Neural cell (in vitro differentiated cells): Measurements from ENCODE around the gene HEATR9.

Source experiments
- EP300 ChIP-seq: fragments of 450-650 bp; conservative IDR thresholded peaks from 2 replicates; pipeline ENCODE4 v1.6.1; 2014; ENCODE audit warnings: antibody characterized with exemption, mild to moderate bottlenecking, moderate library complexity; ENCODE audit not compliant: poor library complexity, severe bottlenecking
- EZH2 ChIP-seq: fragments of 200-600, 300-800 bp; shearing (Covaris generic), sonication (generic); IDR thresholded peaks from 2 replicates; pipeline ENCODE4 v1.6.1; 2014; ENCODE audit warnings: antibody characterized with exemption, low read length, borderline replicate concordance, mild to moderate bottlenecking; ENCODE audit not compliant: insufficient read depth, poor library complexity, severe bottlenecking
- POLR2AphosphoS5 ChIP-seq: IDR thresholded peaks from 2 replicates; pipeline ENCODE4 v1.6.1; 2012
- TAF1 ChIP-seq: IDR thresholded peaks from 2 replicates; pipeline ENCODE4 v1.6.1; 2012; ENCODE audit warnings: low read depth
- TF ChIP-seq, protein P1 (sequence below): fragments of 450-650 bp; IDR thresholded peaks from 2 replicates; pipeline ENCODE4 v1.5.1; 2014; ENCODE audit warnings: antibody characterized with exemption, mild to moderate bottlenecking, moderate library complexity; ENCODE audit not compliant: poor library complexity, severe bottlenecking
- TF ChIP-seq, protein P2 (sequence below): IDR thresholded peaks from 2 replicates; pipeline ENCODE4 v1.6.1; 2012; ENCODE audit warnings: borderline replicate concordance

DNA sequence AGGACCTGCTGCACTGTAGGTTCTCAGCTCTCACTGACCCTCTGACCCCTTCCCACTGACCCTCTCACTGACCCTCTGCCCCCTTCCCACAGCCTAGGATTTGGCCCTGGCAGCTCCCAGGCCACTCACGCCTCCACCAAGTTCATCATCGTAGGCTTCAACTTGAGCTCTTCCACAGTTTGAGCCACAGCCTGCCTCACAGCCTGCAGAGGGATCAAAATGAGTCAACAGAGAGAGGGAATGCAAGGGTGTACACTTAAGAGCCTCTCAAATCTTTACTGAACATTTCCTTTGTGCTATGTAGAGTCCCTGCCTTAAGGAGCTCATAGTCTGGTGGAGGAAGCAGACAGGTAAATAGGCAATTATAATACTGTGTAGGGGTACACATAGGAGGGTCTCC, 12.1 kb downstream of the HEATR9 start:
- TF ChIP-seq, protein P1, sequence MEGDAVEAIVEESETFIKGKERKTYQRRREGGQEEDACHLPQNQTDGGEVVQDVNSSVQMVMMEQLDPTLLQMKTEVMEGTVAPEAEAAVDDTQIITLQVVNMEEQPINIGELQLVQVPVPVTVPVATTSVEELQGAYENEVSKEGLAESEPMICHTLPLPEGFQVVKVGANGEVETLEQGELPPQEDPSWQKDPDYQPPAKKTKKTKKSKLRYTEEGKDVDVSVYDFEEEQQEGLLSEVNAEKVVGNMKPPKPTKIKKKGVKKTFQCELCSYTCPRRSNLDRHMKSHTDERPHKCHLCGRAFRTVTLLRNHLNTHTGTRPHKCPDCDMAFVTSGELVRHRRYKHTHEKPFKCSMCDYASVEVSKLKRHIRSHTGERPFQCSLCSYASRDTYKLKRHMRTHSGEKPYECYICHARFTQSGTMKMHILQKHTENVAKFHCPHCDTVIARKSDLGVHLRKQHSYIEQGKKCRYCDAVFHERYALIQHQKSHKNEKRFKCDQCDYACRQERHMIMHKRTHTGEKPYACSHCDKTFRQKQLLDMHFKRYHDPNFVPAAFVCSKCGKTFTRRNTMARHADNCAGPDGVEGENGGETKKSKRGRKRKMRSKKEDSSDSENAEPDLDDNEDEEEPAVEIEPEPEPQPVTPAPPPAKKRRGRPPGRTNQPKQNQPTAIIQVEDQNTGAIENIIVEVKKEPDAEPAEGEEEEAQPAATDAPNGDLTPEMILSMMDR, result no peak
- TF ChIP-seq TAF1, result no peak
- no peak for TF ChIP-seq EP300
- TF ChIP-seq EZH2, result no peak
- TF ChIP-seq, protein P2, sequence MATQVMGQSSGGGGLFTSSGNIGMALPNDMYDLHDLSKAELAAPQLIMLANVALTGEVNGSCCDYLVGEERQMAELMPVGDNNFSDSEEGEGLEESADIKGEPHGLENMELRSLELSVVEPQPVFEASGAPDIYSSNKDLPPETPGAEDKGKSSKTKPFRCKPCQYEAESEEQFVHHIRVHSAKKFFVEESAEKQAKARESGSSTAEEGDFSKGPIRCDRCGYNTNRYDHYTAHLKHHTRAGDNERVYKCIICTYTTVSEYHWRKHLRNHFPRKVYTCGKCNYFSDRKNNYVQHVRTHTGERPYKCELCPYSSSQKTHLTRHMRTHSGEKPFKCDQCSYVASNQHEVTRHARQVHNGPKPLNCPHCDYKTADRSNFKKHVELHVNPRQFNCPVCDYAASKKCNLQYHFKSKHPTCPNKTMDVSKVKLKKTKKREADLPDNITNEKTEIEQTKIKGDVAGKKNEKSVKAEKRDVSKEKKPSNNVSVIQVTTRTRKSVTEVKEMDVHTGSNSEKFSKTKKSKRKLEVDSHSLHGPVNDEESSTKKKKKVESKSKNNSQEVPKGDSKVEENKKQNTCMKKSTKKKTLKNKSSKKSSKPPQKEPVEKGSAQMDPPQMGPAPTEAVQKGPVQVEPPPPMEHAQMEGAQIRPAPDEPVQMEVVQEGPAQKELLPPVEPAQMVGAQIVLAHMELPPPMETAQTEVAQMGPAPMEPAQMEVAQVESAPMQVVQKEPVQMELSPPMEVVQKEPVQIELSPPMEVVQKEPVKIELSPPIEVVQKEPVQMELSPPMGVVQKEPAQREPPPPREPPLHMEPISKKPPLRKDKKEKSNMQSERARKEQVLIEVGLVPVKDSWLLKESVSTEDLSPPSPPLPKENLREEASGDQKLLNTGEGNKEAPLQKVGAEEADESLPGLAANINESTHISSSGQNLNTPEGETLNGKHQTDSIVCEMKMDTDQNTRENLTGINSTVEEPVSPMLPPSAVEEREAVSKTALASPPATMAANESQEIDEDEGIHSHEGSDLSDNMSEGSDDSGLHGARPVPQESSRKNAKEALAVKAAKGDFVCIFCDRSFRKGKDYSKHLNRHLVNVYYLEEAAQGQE, result no peak
- TF ChIP-seq POLR2AphosphoS5, result no peak
